Neural progenitor cell (in vitro differentiated cells): ENCODE data around the gene NAPG.

Experiments
- CTCF ChIP-seq: fragments of 200-600 bp; sonication (generic); IDR thresholded peaks from 2 replicates; pipeline ENCODE4 v1.5.1; 2017; ENCODE audit warnings: antibody characterized with exemption, mild to moderate bottlenecking
- EZH2 ChIP-seq: fragments of 200-600 bp; sonication (generic); IDR thresholded peaks from 2 replicates; pipeline ENCODE4 v1.6.1; 2017; ENCODE audit warnings: antibody characterized with exemption, mild to moderate bottlenecking, moderate library complexity
- EZH2phosphoT487 ChIP-seq: fragments of 200-600 bp; sonication (generic); IDR thresholded peaks from 2 replicates; pipeline ENCODE4 v1.6.1; 2017; ENCODE audit warnings: antibody characterized with exemption

DNA sequence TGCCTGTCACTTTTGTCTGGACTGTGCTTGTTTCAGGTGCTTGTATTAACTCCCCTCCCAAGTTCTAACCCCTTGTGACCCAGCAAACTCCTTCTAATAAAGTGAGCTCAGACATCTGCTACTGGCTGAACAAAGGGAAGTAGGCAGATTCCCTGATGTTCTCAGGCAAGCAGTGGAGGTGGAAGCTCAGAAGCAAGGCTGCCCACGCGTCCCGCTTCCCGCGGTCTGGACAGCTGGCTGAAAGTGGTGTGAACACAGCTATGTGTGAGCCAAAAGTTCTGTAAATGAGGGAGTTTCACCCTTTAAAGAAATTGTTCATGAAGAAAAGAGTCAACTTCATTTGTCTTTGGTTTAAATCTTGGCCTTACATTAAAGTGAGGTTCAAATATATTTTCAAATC, 40.0 kb downstream of the NAPG start:
- TF ChIP-seq CTCF (no peak), EZH2 (no peak), EZH2phosphoT487 (no peak)
